ENCODE results near the gene CENPX.

CENPX gene

DNA sequence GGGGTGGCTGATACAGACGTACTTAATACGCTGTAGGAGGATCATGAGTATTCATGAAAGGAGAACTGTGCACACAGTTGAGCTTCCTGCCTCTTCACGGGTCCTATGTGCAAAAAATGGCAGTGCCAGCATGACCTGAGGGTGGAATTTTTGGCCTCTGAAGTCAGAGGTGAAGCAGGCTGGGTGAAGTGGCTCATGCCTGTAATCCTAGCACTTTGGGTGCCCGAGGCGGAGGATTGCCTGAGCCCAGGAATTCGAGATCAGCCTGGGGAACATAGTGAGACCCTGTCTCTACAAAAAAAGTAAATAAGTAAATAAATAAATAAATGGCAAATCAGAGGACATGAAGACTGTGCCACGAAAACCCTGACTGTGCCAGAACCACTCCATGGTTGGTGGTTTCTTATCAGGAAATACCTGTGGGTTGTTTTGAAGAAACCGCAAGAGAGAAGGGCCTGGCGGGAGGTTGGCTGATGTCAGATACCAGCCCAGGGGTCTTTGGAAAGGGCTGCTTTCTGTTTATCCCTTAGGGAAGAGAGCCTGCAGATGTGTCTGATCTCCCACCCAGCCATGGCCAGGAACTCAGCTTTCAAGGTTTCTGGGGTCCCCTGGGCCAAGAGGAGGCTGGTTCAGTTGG, 41.9 kb downstream of the CENPX start:
- DNase-seq (ENCODE audit: low read depth in 2 of 2) = no peak

DNA sequence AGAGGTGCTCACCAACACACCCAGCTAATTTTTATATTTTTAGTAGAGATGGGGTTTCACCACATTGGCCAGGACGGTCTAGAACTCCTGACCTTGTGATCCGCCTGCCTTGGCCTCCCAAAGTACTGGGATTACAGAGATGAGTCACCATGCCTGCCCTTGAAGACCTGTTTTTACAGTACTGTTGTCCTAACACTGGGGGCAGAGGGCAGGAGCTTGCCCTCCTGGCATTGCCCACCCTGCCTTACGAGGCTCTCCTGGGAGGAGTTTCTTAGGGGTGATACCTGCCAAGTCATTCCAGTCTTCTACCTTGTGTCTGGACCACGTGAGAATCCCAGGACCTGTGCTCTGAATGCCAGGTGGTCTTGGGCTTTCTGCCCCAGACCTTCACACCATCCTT, 42.6 kb downstream of the CENPX start:
- DNase-seq (ENCODE audit: low read depth in 2 of 2) = no peak

DNA sequence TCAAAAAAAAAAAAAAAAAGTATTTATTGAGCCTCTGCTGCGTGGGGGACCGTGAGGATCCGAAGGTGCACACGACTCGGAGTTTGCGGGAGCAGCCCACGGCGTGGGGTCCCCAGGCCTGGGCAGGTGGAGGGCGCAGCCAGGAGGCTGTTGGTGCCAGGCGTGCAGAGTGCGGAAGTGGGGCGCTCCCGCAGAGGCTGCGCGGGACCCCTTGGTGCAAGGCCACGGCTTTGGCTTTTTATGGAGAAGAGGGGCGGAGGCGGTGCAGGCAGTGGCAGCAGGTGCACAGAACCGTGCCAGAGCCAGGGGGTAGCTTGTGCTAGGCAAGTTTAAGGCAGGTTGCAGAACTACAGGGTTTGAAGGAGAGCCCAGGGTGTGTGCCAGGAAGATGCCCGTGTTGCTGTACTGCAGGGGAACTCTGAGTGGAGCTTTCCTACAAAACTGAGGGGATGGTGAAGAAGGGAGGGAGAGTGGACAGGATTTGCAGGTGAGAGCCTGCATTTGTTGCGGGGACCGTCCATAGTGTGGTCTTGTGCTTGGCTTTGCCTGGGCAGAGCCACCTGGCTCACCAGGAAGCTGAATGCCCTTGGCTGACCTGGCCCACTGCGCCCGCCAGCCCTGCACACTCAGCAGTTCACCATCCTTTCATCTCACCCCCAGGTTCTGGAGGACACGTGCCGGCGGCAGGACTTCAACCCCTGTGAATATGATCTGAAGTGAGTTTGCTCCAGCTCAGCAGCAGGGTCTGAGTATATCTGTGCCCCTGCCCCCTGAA, 44.0 kb downstream of the CENPX start:
- no peak for DNase-seq (ENCODE audit: low read depth in 2 of 2)

DNA sequence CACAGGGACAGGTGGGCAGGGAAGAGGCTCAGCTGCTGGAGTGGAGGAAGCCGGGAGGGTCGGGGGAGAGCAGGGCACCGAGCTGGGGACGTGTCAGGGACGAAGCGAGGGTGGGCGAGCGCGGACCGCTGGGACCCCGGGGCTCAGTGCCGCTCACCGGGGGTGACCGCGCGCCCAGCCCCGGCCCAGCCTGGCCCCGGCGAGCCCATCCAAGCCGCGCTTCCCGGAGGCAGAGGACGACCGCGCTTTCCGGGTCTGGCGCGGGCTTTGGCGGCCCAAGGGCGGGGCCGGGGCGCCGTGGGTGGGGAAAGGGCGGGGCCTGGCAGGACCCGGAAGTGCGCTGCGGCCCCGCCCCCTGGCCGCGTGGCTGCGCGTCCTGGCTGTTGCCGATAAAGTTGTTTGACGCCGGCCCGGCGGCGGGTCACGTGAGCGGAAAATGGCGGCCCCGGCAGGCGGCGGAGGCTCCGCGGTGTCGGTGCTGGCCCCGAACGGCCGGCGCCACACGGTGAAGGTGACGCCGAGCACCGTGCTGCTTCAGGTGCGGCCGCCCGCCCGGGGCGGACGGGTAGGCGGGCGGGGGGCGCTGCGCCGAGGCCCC, 45.4 kb downstream of the CENPX start, which contains the start of gene ASPSCR1:
TSS of gene ASPSCR1 (plus strand) at position 419 of the 598 bp plus-strand sequence. CDS start at position 437, 18 bp downstream.
- peak; percentile 86 to 93 for DNase-seq (ENCODE audit: low read depth in 2 of 2)

DNA sequence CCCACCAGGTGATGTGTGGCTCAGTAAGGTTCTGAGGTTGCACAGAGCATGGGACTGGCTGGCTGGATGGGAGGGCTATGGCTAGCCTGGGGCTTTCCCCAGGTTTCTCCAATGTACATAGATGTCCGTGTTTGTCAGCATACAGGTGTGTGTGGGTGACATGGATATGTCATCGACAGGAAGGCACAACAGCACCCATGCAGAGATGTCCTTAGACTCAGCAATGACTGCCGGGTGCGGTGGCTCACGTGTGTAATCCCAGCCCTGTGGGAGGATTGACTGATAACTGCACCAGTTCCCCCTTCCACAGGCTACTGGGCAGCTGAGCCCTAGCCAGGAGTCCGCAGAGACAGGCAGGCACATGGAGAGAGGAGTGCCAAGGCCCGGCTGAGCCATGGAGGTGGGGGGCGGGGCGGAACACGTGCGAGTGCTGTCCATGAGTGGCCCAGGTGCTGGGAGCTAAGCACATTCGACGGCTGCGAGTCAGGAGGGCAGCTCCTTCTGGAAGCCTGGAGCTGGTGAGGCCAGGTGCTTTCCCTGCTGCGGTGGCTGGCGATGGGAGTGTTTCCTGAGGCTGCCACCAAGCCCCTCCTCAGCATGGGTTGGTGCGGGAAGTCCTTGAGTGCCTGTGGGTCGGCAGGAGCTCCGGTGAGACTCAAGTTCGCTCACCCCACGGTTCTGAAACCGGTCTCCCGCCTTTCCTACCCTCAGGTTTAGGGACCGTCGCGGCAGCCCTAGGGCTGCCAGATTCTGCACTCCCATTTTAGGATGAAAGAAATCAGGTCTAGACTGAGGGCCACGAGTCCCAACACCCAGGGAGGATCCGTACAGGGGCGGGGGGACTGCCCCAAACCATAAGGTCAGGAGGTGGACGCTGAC, 46.1 kb downstream of the CENPX start:
- peak; percentile 23 to 54 for DNase-seq (ENCODE audit: low read depth in 2 of 2)

DNA sequence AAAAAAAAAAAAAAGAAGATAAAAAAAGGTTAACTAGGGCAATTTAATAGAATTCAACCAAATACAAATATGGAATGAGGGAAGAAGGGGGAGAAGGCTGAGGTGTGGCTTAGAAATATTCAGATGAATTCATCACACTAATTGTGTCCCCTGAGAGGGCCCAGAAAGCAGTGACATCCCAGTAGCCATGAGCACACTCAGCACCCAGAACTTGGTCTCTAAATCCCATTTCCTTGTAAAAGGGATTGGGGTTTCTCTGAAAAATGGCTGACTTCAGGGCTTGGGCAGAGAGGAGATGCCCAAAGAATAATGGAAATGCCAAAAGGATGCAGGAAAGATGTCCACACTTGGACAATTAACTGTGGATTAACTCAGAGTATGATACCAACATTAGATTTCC, 49.2 kb downstream of the CENPX start:
- DNase-seq (ENCODE audit: low read depth in 2 of 2) = no peak

DNA sequence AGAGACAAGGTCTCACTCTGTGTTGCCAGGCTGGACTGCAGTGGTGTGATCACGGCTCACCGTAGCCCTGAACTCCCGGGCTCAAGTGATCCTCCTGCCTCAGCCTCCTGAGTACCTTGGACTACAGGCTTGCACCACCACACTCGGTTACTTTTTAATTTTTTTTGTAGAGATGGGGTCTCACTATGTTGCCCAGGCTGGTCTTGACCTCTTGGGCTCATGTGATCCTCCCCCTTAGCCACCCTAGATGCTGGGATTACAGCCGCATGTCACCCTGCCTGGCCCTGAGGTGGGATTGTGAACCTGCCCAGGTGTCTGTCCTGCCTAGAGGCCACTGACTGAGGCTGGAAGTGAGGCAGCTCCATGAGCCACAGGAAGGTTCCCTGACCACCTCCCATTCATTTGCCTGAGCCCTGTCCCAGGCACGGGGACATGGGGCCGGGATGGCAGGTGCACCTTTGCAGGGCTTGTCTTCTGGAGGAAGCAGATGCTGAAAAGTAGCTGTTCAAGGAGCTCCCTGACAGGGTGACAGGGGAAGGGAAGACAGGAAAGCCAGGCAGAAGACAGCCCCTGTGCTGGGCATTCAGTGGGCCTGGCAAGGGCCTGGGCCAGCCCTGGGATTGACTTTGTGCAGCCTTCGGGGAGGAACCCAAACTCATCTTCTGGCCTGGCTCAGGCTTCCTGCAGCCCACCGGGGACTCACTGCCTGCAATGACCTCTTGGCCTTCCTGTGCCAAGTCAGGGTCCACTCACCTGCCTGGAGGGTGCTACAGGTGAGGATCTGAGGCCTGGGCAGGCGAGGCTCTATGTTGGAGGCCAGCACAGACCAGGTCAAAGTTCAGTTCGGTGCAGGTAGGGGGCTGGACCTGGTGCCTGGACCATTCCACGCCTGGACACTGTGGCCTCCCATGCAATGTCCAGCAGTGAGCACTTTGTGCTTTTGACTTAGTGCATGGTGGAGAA, 53.5 kb downstream of the CENPX start:
- no peak for DNase-seq (ENCODE audit: low read depth in 2 of 2)

Measured in stimulated activated CD4-positive, alpha-beta T cell treated with anti-CD3 and anti-CD28 coated beads, Interleukin-4, amount 100 ng/mL, for 48 hours (primary cell).